CD14-positive monocyte (primary cell): Measurements from ENCODE around the gene YAF2. TPM values are rescaled to one million over a fixed set of nuclear protein-coding genes. Genes with fewer than 3 reads are reported as not detected.

Source experiments
- DNase-seq, 3 donors: peaks; one replicate each; pipeline ENCODE4 v3.0.0-alpha.2; 2011 to 2022
- H2AFZ ChIP-seq: 2 replicates; pipeline ENCODE4 v1.6.0; 2012; ENCODE audit warnings: mild to moderate bottlenecking, low read depth, low read length, inconsistent platforms; ENCODE audit not compliant: insufficient read depth, poor library complexity, severe bottlenecking
- H3K27ac ChIP-seq, 2 donors: 1 replicate in 1 of 2; 2 replicates in 1 of 2; pipeline ENCODE4 v1.5.1; 2012 to 2013; ENCODE audit warnings: low read length in 2 of 2, control low read depth in 1 of 2, inconsistent platforms in 1 of 2, low read depth in 1 of 2, mild to moderate bottlenecking in 1 of 2
- H3K27me3 ChIP-seq, 2 donors: one replicate each; pipeline versions ENCODE4 v1.6.0 to v1.6.1; 2011 to 2013; ENCODE audit warnings: low read length in 2 of 2; ENCODE audit not compliant: control insufficient read depth in 2 of 2, insufficient read depth in 2 of 2
- H3K36me3 ChIP-seq, 2 donors: replicated peaks in 1 of 2; 1 replicate in 1 of 2; 2 replicates in 1 of 2; pipeline versions ENCODE4 v1.5.1 to v1.6.1; 2012 to 2013; ENCODE audit warnings: low read length in 2 of 2, control low read depth in 1 of 2, inconsistent platforms in 1 of 2, mild to moderate bottlenecking in 1 of 2; ENCODE audit not compliant: insufficient read depth in 2 of 2, control insufficient read depth in 1 of 2
- H3K4me1 ChIP-seq, 2 donors: 1 replicate in 1 of 2; 2 replicates in 1 of 2; pipeline versions ENCODE4 v1.5.1 to v1.6.1; 2012 to 2013; ENCODE audit warnings: low read length in 2 of 2, control low read depth in 1 of 2, inconsistent platforms in 1 of 2, mild to moderate bottlenecking in 1 of 2, moderate library complexity in 1 of 2; ENCODE audit not compliant: insufficient read depth in 2 of 2, control insufficient read depth in 1 of 2
- H3K4me2 ChIP-seq: replicated peaks from 2 replicates; pipeline ENCODE3; 2012; ENCODE audit warnings: low read length, moderate library complexity, mild to moderate bottlenecking; ENCODE audit not compliant: poor library complexity, severe bottlenecking; ENCODE audit errors: extremely low read depth
- H3K4me3 ChIP-seq, 3 experiments: fragments of 200-600 bp in 1 of 3; sonication (generic) in 1 of 3; replicated peaks in 1 of 3; 1 replicate in 2 of 3; 2 replicates in 1 of 3; pipeline ENCODE4 v1.5.1; 2011 to 2013; ENCODE audit warnings: low read length in 3 of 3, mild to moderate bottlenecking in 3 of 3, control low read depth in 2 of 3, low read depth in 2 of 3, inconsistent platforms in 1 of 3, moderate library complexity in 1 of 3
- H3K79me2 ChIP-seq: 2 replicates; pipeline ENCODE4 v1.6.0; 2012; ENCODE audit warnings: mild to moderate bottlenecking, control low read depth, inconsistent platforms, low read length, moderate library complexity; ENCODE audit not compliant: insufficient read depth
- H3K9ac ChIP-seq: 2 replicates; pipeline ENCODE4 v1.6.0; 2017; ENCODE audit warnings: low read length, mild to moderate bottlenecking; ENCODE audit not compliant: insufficient read depth, poor library complexity, severe bottlenecking
- H3K9me3 ChIP-seq, 2 donors: replicated peaks in 1 of 2; 1 replicate in 1 of 2; 2 replicates in 1 of 2; pipeline versions ENCODE4 v1.5.1 to v1.6.1; 2012 to 2013; ENCODE audit warnings: low read length in 2 of 2, control low read depth in 1 of 2; ENCODE audit not compliant: control insufficient read depth in 1 of 2, insufficient read depth in 1 of 2
- H4K20me1 ChIP-seq: 2 replicates; pipeline ENCODE4 v1.6.0; 2012; ENCODE audit warnings: mild to moderate bottlenecking, low read length, control low read depth, moderate library complexity; ENCODE audit not compliant: insufficient read depth
- H3K27ac Mint-ChIP-seq, 7 donors: one replicate each; pipeline ENCODE4 v1.8.0; 2020; ENCODE audit warnings: mild to moderate bottlenecking in 7 of 7, mixed read lengths in 7 of 7, moderate library complexity in 6 of 7, inconsistent platforms in 2 of 7
- H3K27me3 Mint-ChIP-seq, 3 donors: one replicate each; pipeline ENCODE4 v1.8.0; 2021 to 2022; ENCODE audit warnings: low read depth in 3 of 3, mild to moderate bottlenecking in 3 of 3, mixed read lengths in 3 of 3, moderate library complexity in 3 of 3, inconsistent platforms in 1 of 3
- H3K36me3 Mint-ChIP-seq, 2 donors: one replicate each; pipeline ENCODE4 v1.8.0; 2020; ENCODE audit warnings: mixed read lengths in 2 of 2, inconsistent platforms in 1 of 2, mild to moderate bottlenecking in 1 of 2
- H3K4me1 Mint-ChIP-seq: one replicate; pipeline ENCODE4 v1.8.0; 2020; ENCODE audit warnings: mild to moderate bottlenecking, mixed read lengths
- H3K4me3 Mint-ChIP-seq, 2 donors: one replicate each; pipeline ENCODE4 v1.8.0; 2020; ENCODE audit warnings: mild to moderate bottlenecking in 2 of 2, mixed read lengths in 2 of 2, moderate library complexity in 1 of 2
- H3K9me3 Mint-ChIP-seq, 7 donors: one replicate each; pipeline ENCODE4 v1.8.0; 2020 to 2022; ENCODE audit warnings: mixed read lengths in 7 of 7, mild to moderate bottlenecking in 6 of 7, moderate library complexity in 6 of 7, inconsistent platforms in 2 of 7
- WGBS: methylation state at CpG from one replicate; pipeline ENCODE4 v1.1.5; 2013; ENCODE audit warnings: missing lambda C conversion rate; ENCODE audit not compliant: insufficient coverage; 5-methylcytosine and 5-hydroxymethylcytosine counted together
- intact Hi-C, 2 donors: fragments of 100-400 bp; cut with micrococcal nuclease; formaldehyde crosslinking; loops; one replicate each; pipeline versions ENCODE4 v1.15.0 to v1.15.1; 2023
- polyA plus RNA-seq, 3 donors: library from polyadenylated mRNA; depleted of rRNA in 1 of 3; unstranded in 2 of 3; stranded (reverse) in 1 of 3; fragments of 300-500 nt in 2 of 3; fragments of >200 nt in 1 of 3; fragmentation: Illumina TruSeq in 2 of 3; gene quantifications; 1 replicate in 2 of 3; 2 replicates in 1 of 3; pipeline ENCODE4 v1.2.3, GENCODE V29; 2012 to 2021
- TF ChIP-seq, protein P1 (sequence below): fragments of 200-600 bp; IDR thresholded peaks from one replicate; pipeline ENCODE4 v1.8.0; 2022; ENCODE audit warnings: antibody characterized with exemption, mild to moderate bottlenecking

YAF2 gene
- polyA plus RNA-seq, 3 donors, result 6.2 to 11.0 (median 8.5) TPM

DNA sequence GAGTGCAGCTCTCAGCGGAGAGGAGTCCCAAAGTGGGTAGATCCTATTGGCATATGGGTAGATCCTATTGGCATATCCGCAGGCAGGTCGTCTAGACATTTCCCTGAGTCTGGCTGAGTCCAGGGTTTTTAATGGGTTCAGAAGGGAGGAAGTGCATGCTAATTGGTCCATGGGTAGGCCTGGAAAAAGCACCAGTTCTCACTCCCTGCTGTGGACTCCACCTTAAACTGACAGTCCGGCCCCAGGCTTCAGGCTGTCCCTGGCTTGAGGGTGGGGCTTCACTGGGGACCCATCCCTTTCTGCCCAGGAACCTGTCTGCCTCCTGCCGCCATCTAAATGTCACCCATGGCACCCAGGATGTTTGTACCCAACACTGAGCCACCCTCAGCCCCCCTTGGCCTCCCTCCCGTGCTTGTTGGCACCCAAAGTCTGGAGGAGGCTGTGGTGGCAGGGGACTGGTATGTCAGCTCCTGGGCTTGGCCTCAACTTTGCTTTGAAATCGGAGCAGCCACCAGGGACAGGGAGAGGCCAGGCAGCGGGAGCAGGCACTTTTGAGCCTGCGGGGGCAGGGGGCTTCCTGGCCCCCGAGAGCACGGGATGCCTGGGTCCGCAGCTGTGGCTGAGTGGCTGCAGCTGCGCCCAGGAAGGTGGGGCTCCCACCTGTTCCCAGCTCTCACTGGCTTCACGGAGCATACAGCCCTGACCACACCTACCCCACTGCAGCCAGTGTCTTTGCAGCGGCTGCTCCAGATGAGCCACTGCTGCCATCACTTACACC lies 29.6 kb upstream of the YAF2 start:
- no peak overlapping the region for H3K27ac Mint-ChIP-seq
- no peaks in the 10 kb centered on the region for H3K36me3 Mint-ChIP-seq
- Histone ChIP-seq H3K9me3 (peaks cover 0 to 4% of the 10 kb centered on the region in 2 donors), H3K36me3 (no peaks in the 10 kb centered on the region), H3K79me2 (no peaks in the 10 kb centered on the region), H2AFZ (no peak overlapping the region), H3K9ac (no peak overlapping the region), H3K4me1 (peaks cover 16 to 18% of the 10 kb centered on the region in 2 donors), H3K4me3 (no peak overlapping the region), H3K4me2 (no peak overlapping the region), H4K20me1 (no peaks in the 10 kb centered on the region), H3K27ac (no peak overlapping the region), H3K27me3 (no peaks in the 10 kb centered on the region)
- H3K4me1 Mint-ChIP-seq, result peaks cover 18% of the 10 kb centered on the region
- no peaks in the 10 kb centered on the region for H3K27me3 Mint-ChIP-seq
- TF ChIP-seq, protein P1, sequence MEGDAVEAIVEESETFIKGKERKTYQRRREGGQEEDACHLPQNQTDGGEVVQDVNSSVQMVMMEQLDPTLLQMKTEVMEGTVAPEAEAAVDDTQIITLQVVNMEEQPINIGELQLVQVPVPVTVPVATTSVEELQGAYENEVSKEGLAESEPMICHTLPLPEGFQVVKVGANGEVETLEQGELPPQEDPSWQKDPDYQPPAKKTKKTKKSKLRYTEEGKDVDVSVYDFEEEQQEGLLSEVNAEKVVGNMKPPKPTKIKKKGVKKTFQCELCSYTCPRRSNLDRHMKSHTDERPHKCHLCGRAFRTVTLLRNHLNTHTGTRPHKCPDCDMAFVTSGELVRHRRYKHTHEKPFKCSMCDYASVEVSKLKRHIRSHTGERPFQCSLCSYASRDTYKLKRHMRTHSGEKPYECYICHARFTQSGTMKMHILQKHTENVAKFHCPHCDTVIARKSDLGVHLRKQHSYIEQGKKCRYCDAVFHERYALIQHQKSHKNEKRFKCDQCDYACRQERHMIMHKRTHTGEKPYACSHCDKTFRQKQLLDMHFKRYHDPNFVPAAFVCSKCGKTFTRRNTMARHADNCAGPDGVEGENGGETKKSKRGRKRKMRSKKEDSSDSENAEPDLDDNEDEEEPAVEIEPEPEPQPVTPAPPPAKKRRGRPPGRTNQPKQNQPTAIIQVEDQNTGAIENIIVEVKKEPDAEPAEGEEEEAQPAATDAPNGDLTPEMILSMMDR, result no peak
- no peak overlapping the region for H3K4me3 Mint-ChIP-seq
- 98% methylated on average over 12 of the region's 15 CpGs for WGBS
- no peak for DNase-seq
- intact Hi-C loops, result no loop called here
- H3K9me3 Mint-ChIP-seq, result peaks cover under 1 to 6% (median under 1%) of the 10 kb centered on the region in 7 donors

DNA sequence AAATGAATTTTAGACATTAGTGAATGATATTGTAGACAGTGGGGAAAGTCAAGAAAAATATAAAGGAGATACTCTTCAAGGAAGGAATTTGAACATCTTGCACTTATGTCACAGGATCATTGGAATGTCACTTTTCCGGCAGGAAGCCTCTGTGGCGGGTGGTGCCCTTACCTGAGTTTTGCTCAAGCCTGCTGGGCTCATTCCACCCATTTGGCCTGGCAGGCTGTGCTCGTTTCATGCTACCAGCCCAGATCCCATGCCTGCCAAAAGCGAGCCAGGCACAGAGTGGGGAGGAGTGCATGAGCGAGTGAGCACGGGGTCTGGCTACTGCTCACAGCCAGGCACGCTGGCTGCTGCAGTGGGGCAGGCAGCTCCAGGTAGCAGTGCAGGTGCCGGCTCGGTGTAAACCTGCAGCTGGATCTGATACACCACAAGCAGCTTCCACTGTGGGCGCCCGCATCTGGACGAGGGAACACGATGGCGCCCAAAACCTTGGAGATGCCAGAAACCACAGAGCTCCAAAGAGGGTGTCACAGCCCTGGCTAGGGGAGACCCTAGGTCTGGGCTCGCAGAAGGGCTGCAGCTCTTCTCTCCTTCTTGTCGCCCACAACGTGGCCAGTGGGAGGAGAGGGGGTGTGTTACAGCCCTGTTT lies 28.7 kb upstream of the YAF2 start:
- H3K27me3 Mint-ChIP-seq, result no peaks in the 10 kb centered on the region
- no peak overlapping the region for H3K27ac ChIP-seq
- no peaks in the 10 kb centered on the region for H3K27me3 ChIP-seq
- peaks cover 0 to 3% (median 0%) of the 10 kb centered on the region in 7 donors for H3K9me3 Mint-ChIP-seq
- no peaks in the 10 kb centered on the region for H3K36me3 ChIP-seq
- H3K4me2 ChIP-seq, result no peak overlapping the region
- no peak overlapping the region for H2AFZ ChIP-seq
- DNase-seq, result no peak
- WGBS, result 96% methylated on average over 14 of the region's 17 CpGs
- H3K36me3 Mint-ChIP-seq, result no peaks in the 10 kb centered on the region
- TF ChIP-seq, protein P1, result no peak
- no peak overlapping the region for H3K9ac ChIP-seq
- H3K4me3 Mint-ChIP-seq, result no peak overlapping the region
- H3K79me2 ChIP-seq, result no peaks in the 10 kb centered on the region
- intact Hi-C loops, result no loop called here
- no peak overlapping the region for H3K4me3 ChIP-seq
- peaks cover 14 to 15% of the 10 kb centered on the region in 2 donors for H3K4me1 ChIP-seq
- peaks cover 15% of the 10 kb centered on the region for H3K4me1 Mint-ChIP-seq
- H3K27ac Mint-ChIP-seq, result no peak overlapping the region
- no peaks in the 10 kb centered on the region for H3K9me3 ChIP-seq
- H4K20me1 ChIP-seq, result no peaks in the 10 kb centered on the region
